PFSK-1 (cell line): ENCODE measurements around the gene SPATS2L.

ENCODE experiments used
- FOXP2 ChIP-seq: optimal IDR thresholded peaks from 2 replicates; pipeline ENCODE3; 2011; ENCODE audit warnings: borderline replicate concordance, control low read depth, inconsistent platforms; ENCODE audit not compliant: insufficient read depth; ENCODE audit errors: extremely low read length, extremely low read depth
- POLR2AphosphoS5 ChIP-seq: IDR thresholded peaks from 2 replicates; pipeline ENCODE4 v1.6.1; 2012; ENCODE audit warnings: low read depth, mild to moderate bottlenecking, control low read depth, low read length, moderate library complexity
- TAF1 ChIP-seq: IDR thresholded peaks from 2 replicates; pipeline ENCODE4 v1.6.1; 2012; ENCODE audit warnings: low read length, control low read depth, borderline replicate concordance; ENCODE audit not compliant: insufficient read depth

GRCh38 chr2:200467806-200468681 is 161.6 kb downstream of the SPATS2L start:
- TF ChIP-seq FOXP2 (no peak), TAF1 (no peak), POLR2AphosphoS5 (no peak)
